Smooth muscle cell (in vitro differentiated cells): ENCODE data around the gene TSR3. TPM values are rescaled to one million over a fixed set of nuclear protein-coding genes. Genes with fewer than 3 reads are reported as not detected.

ENCODE experiments used
- DNase-seq: peaks from one replicate; lab custom pipeline; 2025; ENCODE audit not compliant: unreplicated experiment; lab: John Stamatoyannopoulos, UW
- H2AFZ ChIP-seq: fragments of 200-600 bp; sonication (generic); 2 replicates; pipeline ENCODE4 v1.6.0; 2016; ENCODE audit warnings: antibody characterized with exemption, low read depth, mild to moderate bottlenecking
- H3F3A ChIP-seq: fragments of 200-600 bp; sonication (generic); 2 replicates; pipeline ENCODE4 v1.6.0; 2017; ENCODE audit warnings: antibody characterized with exemption, low read depth
- H3K27ac ChIP-seq: fragments of 200-600 bp; sonication (generic); 2 replicates; pipeline ENCODE4 v1.5.1; 2016; ENCODE audit warnings: low read depth, mild to moderate bottlenecking
- H3K27me3 ChIP-seq: fragments of 200-600 bp; sonication (generic); 2 replicates; pipeline ENCODE4 v1.6.1; 2016; ENCODE audit warnings: low read depth, mild to moderate bottlenecking
- H3K36me3 ChIP-seq: fragments of 200-600 bp; sonication (generic); 2 replicates; pipeline ENCODE4 v1.5.1; 2016; ENCODE audit warnings: low read depth
- H3K4me1 ChIP-seq: fragments of 200-600 bp; sonication (generic); 2 replicates; pipeline ENCODE4 v1.5.1; 2016; ENCODE audit warnings: low read depth
- H3K4me2 ChIP-seq: fragments of 200-600 bp; sonication (generic); 2 replicates; pipeline ENCODE4 v1.6.0; 2016; ENCODE audit warnings: mild to moderate bottlenecking
- H3K4me3 ChIP-seq: fragments of 200-600 bp; sonication (generic); 2 replicates; pipeline ENCODE4 v1.5.1; 2016; ENCODE audit warnings: mild to moderate bottlenecking
- H3K79me2 ChIP-seq: fragments of 200-600 bp; sonication (generic); 2 replicates; pipeline ENCODE4 v1.6.0; 2016; ENCODE audit warnings: low read depth, mild to moderate bottlenecking
- H3K9ac ChIP-seq: fragments of 200-600 bp; sonication (generic); 2 replicates; pipeline ENCODE4 v1.6.0; 2016; ENCODE audit warnings: low read depth
- H3K9me3 ChIP-seq: fragments of 200-600 bp; sonication (generic); replicated peaks from 2 replicates; pipeline ENCODE4 v1.5.1; 2016; ENCODE audit warnings: low read depth
- H4K20me1 ChIP-seq: fragments of 200-600 bp; sonication (generic); 2 replicates; pipeline ENCODE4 v1.6.0; 2016; ENCODE audit warnings: low read depth
- CTCF ChIP-seq: fragments of 200-600 bp; sonication (generic); IDR thresholded peaks from 2 replicates; pipeline ENCODE4 v1.5.1; 2017; ENCODE audit warnings: borderline replicate concordance, mild to moderate bottlenecking, antibody characterized with exemption; ENCODE audit not compliant: insufficient read depth, poor library complexity, severe bottlenecking
- WGBS: methylation state at CpG from one replicate; pipeline ENCODE4 v1.1.7; 2016; ENCODE audit warnings: low lambda C conversion rate; 5-methylcytosine and 5-hydroxymethylcytosine counted together
- polyA plus RNA-seq: library from polyadenylated mRNA; unstranded; fragments of >200 nt; fragmentation: Nextera tagmentation; extraction: Ambion mirVana; gene quantifications from 2 replicates; pipeline ENCODE4 v1.2.1, GENCODE V29; 2016
- total RNA-seq: library from RNA; depleted of rRNA; stranded (reverse); fragments of >200 nt; gene quantifications from 2 replicates; pipeline ENCODE4 v1.2.3, GENCODE V29; 2014

Gene TSR3
- total and polyA plus RNA-seq, 2 experiments from 2014 or later: 54.9 to 142 TPM

- H3K27me3 ChIP-seq: no peaks in the 10 kb centered on the region
- no peaks in the 10 kb centered on the region for H3K79me2 ChIP-seq
- H3K9me3 ChIP-seq: no peaks in the 10 kb centered on the region
- H4K20me1 ChIP-seq: no peaks in the 10 kb centered on the region
- 92% methylated on average over 11 of the region's 16 CpGs for WGBS
- no peak overlapping the region for H3K4me2 ChIP-seq
- no peaks in the 10 kb centered on the region for H3K4me1 ChIP-seq
- H3K36me3 ChIP-seq: no peaks in the 10 kb centered on the region
- no peaks in the 10 kb centered on the region for H3F3A ChIP-seq
- H3K4me3 ChIP-seq: no peak overlapping the region
- no peak for TF ChIP-seq CTCF
- no peak overlapping the region for H3K27ac ChIP-seq
- no peak for DNase-seq
- H3K9ac ChIP-seq: no peak overlapping the region
- no peak overlapping the region for H2AFZ ChIP-seq
Measured at GRCh38 chr16:1387331-1387730, 35.7 kb upstream of the TSR3 start.

- no peak for TF ChIP-seq CTCF
- H3K4me3 ChIP-seq: no peak overlapping the region
- H3K27me3 ChIP-seq: no peaks in the 10 kb centered on the region
- no peaks in the 10 kb centered on the region for H3K36me3 ChIP-seq
- H2AFZ ChIP-seq: no peak overlapping the region
- 97% methylated on average over 23 of the region's 39 CpGs for WGBS
- H3K79me2 ChIP-seq: no peaks in the 10 kb centered on the region
- no peak overlapping the region for H3K4me2 ChIP-seq
- H3F3A ChIP-seq: no peaks in the 10 kb centered on the region
- H3K9ac ChIP-seq: no peak overlapping the region
- H4K20me1 ChIP-seq: no peaks in the 10 kb centered on the region
- no peak overlapping the region for H3K27ac ChIP-seq
- H3K9me3 ChIP-seq: no peaks in the 10 kb centered on the region
- DNase-seq: no peak
- H3K4me1 ChIP-seq: peaks cover under 1% of the 10 kb centered on the region
Measured at GRCh38 chr16:1385232-1385631, 33.6 kb upstream of the TSR3 start.

GRCh38 chr16:1383556-1383955, 31.9 kb upstream of the TSR3 start:
- Histone ChIP-seq H3K9ac (no peak overlapping the region), H3K27me3 (no peaks in the 10 kb centered on the region), H3K4me2 (no peak overlapping the region), H3K27ac (no peak overlapping the region), H3K79me2 (no peaks in the 10 kb centered on the region), H3K9me3 (no peaks in the 10 kb centered on the region), H3F3A (no peaks in the 10 kb centered on the region), H2AFZ (no peak overlapping the region), H3K36me3 (no peaks in the 10 kb centered on the region), H3K4me3 (no peak overlapping the region), H3K4me1 (peaks cover 8% of the 10 kb centered on the region), H4K20me1 (peaks cover 5% of the 10 kb centered on the region)
- 95% methylated on average over 18 of the region's 18 CpGs for WGBS
- no peak for TF ChIP-seq CTCF
- DNase-seq: no peak

GRCh38 chr16:1381612-1382406, 30.1 kb upstream of the TSR3 start:
- no peaks in the 10 kb centered on the region for H3F3A ChIP-seq
- no peaks in the 10 kb centered on the region for H3K79me2 ChIP-seq
- H2AFZ ChIP-seq: no peak overlapping the region
- H3K4me2 ChIP-seq: no peak overlapping the region
- no peaks in the 10 kb centered on the region for H3K27me3 ChIP-seq
- H3K9me3 ChIP-seq: no peaks in the 10 kb centered on the region
- DNase-seq: no peak
- no peak overlapping the region for H3K9ac ChIP-seq
- H3K36me3 ChIP-seq: no peaks in the 10 kb centered on the region
- peaks cover 9% of the 10 kb centered on the region for H3K4me1 ChIP-seq
- no peak for TF ChIP-seq CTCF
- H3K4me3 ChIP-seq: no peak overlapping the region
- 94% methylated on average over 9 of the region's 9 CpGs for WGBS
- H4K20me1 ChIP-seq: peaks cover 22% of the 10 kb centered on the region
- H3K27ac ChIP-seq: no peak overlapping the region
